ENCODE measurements around the gene GZMB.

GZMB gene

DNA sequence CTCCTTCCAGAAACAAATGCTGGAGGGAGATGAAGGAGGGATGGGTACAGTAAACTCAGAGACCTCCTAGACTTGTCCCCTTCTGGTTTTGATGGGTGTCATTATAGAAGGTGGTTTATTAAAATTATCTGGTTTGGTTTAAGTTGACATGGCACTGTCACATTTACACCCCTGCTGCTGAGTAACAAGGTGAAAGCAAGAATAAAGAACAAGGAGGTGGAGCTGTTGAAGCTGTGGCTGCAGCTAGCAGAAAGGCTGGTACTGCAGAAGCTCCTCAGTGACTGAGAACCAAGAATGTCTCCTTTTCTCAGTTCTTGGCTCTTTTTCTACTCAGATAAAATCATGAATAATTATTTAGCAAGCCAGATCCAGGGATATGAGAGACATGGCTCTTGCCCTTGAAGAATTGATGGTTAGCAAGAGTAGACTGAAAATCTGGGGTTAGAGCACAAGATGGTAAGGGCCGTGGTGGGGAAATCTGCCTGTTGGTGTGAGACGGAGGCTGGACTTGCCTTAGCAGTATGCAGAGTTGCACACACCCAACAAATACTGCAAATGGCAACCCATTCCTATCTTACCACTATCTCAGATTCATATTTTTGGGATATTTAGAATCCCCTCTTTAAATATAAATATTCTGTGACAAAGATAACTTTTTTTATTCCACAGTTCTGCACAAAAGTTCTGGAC lies 24.2 kb downstream of the GZMB start, which contains the start of gene GZMH:
Gene GZMH (minus strand): TSS at position 31 of the 690 bp plus-strand sequence. CDS start 72 bp downstream, outside the sequence.
- Histone ChIP-seq H3K79me2 (ENCODE audit: control insufficient read depth, insufficient read depth, low read length, poor library complexity) (no peaks in the 10 kb centered on the region), H4K91ac (ENCODE audit: low read depth, low read length) (no peak within 1 kb of the TSS), H3K4ac (ENCODE audit: low read depth, low read length) (no peak within 1 kb of the TSS), H3K4me2 (ENCODE audit: low read length) (no peak within 1 kb of the TSS), H3K14ac (ENCODE audit: low read length) (no peak within 1 kb of the TSS), H3K27me3 (ENCODE audit: insufficient read depth, low read length) (no peaks in the 10 kb centered on the region), H2BK12ac (ENCODE audit: low read length) (no peak within 1 kb of the TSS), H3K9me3 (ENCODE audit: insufficient read depth, low read depth, low read length) (peaks cover 43% of the 10 kb centered on the region), H3K4me1 (ENCODE audit: control insufficient read depth in 1 of 2, insufficient read depth in 2 of 2, low read length in 2 of 2) (no peaks in the 10 kb centered on the region), H3K36me3 (ENCODE audit: control insufficient read depth in 1 of 2, insufficient read depth in 2 of 2, low read length in 2 of 2) (no peaks in the 10 kb centered on the region), H3K79me1 (ENCODE audit: low read length) (no peaks in the 10 kb centered on the region), H2BK5ac (ENCODE audit: low read depth, low read length, poor library complexity) (no peak within 1 kb of the TSS), H3K27ac (ENCODE audit: low read depth, low read length) (no peak within 1 kb of the TSS), H3K23ac (ENCODE audit: low read length) (no peak within 1 kb of the TSS), H3K4me3 (ENCODE audit: low read depth, low read length) (no peak within 1 kb of the TSS), H3K9ac (ENCODE audit: low read length) (no peak within 1 kb of the TSS), H4K8ac (ENCODE audit: low read depth, low read length) (no peak within 1 kb of the TSS), H2AK5ac (ENCODE audit: low read length) (no peak within 1 kb of the TSS), H4K12ac (ENCODE audit: low read depth, low read length) (no peak within 1 kb of the TSS), H2AFZ (ENCODE audit: insufficient read depth, low read length, poor library complexity) (no peak within 1 kb of the TSS), H3K18ac (ENCODE audit: low read length) (no peak within 1 kb of the TSS), H2BK120ac (ENCODE audit: insufficient read depth, low read length, poor library complexity) (no peak within 1 kb of the TSS)
- DNase-seq, result no peak
- no CpG with 5 or more reads among the region's 2 CpGs for WGBS (ENCODE audit: extremely low coverage, insufficient coverage, insufficient read length)

- no peak overlapping the region for H3K27ac ChIP-seq (ENCODE audit: low read depth, low read length)
- H3K23ac ChIP-seq (ENCODE audit: low read length), result no peak overlapping the region
- H3K79me1 ChIP-seq (ENCODE audit: low read length), result no peaks in the 10 kb centered on the region
- no CpG with 5 or more reads among the region's 8 CpGs for WGBS (ENCODE audit: extremely low coverage, insufficient coverage, insufficient read length)
- no peak overlapping the region for H3K4me3 ChIP-seq (ENCODE audit: low read depth, low read length)
- no peak overlapping the region for H2BK120ac ChIP-seq (ENCODE audit: insufficient read depth, low read length, poor library complexity)
- no peak overlapping the region for H4K12ac ChIP-seq (ENCODE audit: low read depth, low read length)
- H2AFZ ChIP-seq (ENCODE audit: insufficient read depth, low read length, poor library complexity), result no peak overlapping the region
- DNase-seq, result no peak
- H4K91ac ChIP-seq (ENCODE audit: low read depth, low read length), result no peak overlapping the region
- no peak overlapping the region for H2BK12ac ChIP-seq (ENCODE audit: low read length)
- no peak overlapping the region for H3K14ac ChIP-seq (ENCODE audit: low read length)
- no peak overlapping the region for H3K4ac ChIP-seq (ENCODE audit: low read depth, low read length)
- H3K4me1 ChIP-seq (ENCODE audit: control insufficient read depth in 1 of 2, insufficient read depth in 2 of 2, low read length in 2 of 2), result no peaks in the 10 kb centered on the region
- no peak overlapping the region for H2BK5ac ChIP-seq (ENCODE audit: low read depth, low read length, poor library complexity)
- H3K36me3 ChIP-seq (ENCODE audit: control insufficient read depth in 1 of 2, insufficient read depth in 2 of 2, low read length in 2 of 2), result no peaks in the 10 kb centered on the region
- no peaks in the 10 kb centered on the region for H3K79me2 ChIP-seq (ENCODE audit: control insufficient read depth, insufficient read depth, low read length, poor library complexity)
- no peak overlapping the region for H3K18ac ChIP-seq (ENCODE audit: low read length)
- peaks cover 37% of the 10 kb centered on the region for H3K9me3 ChIP-seq (ENCODE audit: insufficient read depth, low read depth, low read length)
- no peaks in the 10 kb centered on the region for H3K27me3 ChIP-seq (ENCODE audit: insufficient read depth, low read length)
- no peak overlapping the region for H3K9ac ChIP-seq (ENCODE audit: low read length)
- no peak overlapping the region for H4K8ac ChIP-seq (ENCODE audit: low read depth, low read length)
- H3K4me2 ChIP-seq (ENCODE audit: low read length), result no peak overlapping the region
- no peak overlapping the region for H2AK5ac ChIP-seq (ENCODE audit: low read length)
These were observed 26.1 kb downstream of the GZMB start for GRCh38 chr14:24607635-24608514.

DNA sequence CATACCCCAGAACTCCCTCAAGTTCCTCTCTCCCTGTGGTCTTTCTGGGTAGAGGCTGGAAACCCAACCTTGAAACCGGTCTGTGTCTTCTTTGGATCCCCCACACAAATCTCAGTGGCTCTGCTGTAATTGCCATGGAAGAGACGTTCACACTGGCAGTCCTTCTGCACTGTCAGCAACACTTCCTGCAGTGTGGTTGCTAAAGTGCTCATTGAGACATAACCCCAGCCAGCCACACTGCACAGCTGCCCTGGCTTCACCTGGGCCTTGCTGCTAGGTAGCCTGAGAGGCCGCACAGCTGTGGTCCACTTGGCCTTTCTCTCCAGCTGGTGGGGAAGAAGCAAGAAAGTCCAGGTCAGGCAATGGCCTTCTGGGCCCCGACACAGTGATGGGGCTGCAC lies 26.9 kb downstream of the GZMB start:
- H2BK12ac ChIP-seq (ENCODE audit: low read length), result no peak overlapping the region
- H4K91ac ChIP-seq (ENCODE audit: low read depth, low read length), result no peak overlapping the region
- no peaks in the 10 kb centered on the region for H3K27me3 ChIP-seq (ENCODE audit: insufficient read depth, low read length)
- H3K79me2 ChIP-seq (ENCODE audit: control insufficient read depth, insufficient read depth, low read length, poor library complexity), result no peaks in the 10 kb centered on the region
- peaks cover 31% of the 10 kb centered on the region for H3K9me3 ChIP-seq (ENCODE audit: insufficient read depth, low read depth, low read length)
- DNase-seq, result no peak
- no peak overlapping the region for H2BK120ac ChIP-seq (ENCODE audit: insufficient read depth, low read length, poor library complexity)
- no peak overlapping the region for H2AFZ ChIP-seq (ENCODE audit: insufficient read depth, low read length, poor library complexity)
- no peak overlapping the region for H3K14ac ChIP-seq (ENCODE audit: low read length)
- H3K79me1 ChIP-seq (ENCODE audit: low read length), result no peaks in the 10 kb centered on the region
- H3K23ac ChIP-seq (ENCODE audit: low read length), result no peak overlapping the region
- no peak overlapping the region for H3K4ac ChIP-seq (ENCODE audit: low read depth, low read length)
- no peak overlapping the region for H3K4me2 ChIP-seq (ENCODE audit: low read length)
- H3K36me3 ChIP-seq (ENCODE audit: control insufficient read depth in 1 of 2, insufficient read depth in 2 of 2, low read length in 2 of 2), result no peaks in the 10 kb centered on the region
- H2AK5ac ChIP-seq (ENCODE audit: low read length), result no peak overlapping the region
- no CpG with 5 or more reads among the region's 4 CpGs for WGBS (ENCODE audit: extremely low coverage, insufficient coverage, insufficient read length)
- no peaks in the 10 kb centered on the region for H3K4me1 ChIP-seq (ENCODE audit: control insufficient read depth in 1 of 2, insufficient read depth in 2 of 2, low read length in 2 of 2)
- H4K8ac ChIP-seq (ENCODE audit: low read depth, low read length), result no peak overlapping the region
- H3K27ac ChIP-seq (ENCODE audit: low read depth, low read length), result no peak overlapping the region
- H3K9ac ChIP-seq (ENCODE audit: low read length), result no peak overlapping the region
- no peak overlapping the region for H3K4me3 ChIP-seq (ENCODE audit: low read depth, low read length)
- H4K12ac ChIP-seq (ENCODE audit: low read depth, low read length), result no peak overlapping the region
- no peak overlapping the region for H3K18ac ChIP-seq (ENCODE audit: low read length)
- H2BK5ac ChIP-seq (ENCODE audit: low read depth, low read length, poor library complexity), result no peak overlapping the region

DNA sequence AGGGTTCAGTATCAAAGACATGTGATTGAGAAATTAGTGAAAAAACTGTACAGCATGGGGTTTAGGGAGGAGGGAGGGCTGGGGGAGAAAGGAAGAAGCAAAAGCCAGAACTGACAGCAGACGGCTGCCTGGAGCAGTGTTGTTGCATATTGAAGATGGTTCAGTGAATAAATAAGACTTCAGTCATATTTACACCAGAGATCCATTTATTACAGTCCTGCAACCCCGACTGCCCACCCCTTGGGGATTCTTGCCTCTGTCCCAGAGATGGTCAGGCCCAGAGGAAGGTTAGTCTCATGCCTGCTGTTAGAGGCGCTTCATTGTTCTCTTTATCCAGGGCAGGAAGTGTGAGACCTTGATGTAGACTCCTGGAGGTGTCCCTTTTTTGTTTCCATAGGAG lies 27.7 kb downstream of the GZMB start:
- Histone ChIP-seq H3K4me3 (ENCODE audit: low read depth, low read length) (no peak overlapping the region), H3K4ac (ENCODE audit: low read depth, low read length) (no peak overlapping the region), H3K9ac (ENCODE audit: low read length) (no peak overlapping the region), H3K4me1 (ENCODE audit: control insufficient read depth in 1 of 2, insufficient read depth in 2 of 2, low read length in 2 of 2) (no peaks in the 10 kb centered on the region), H3K79me2 (ENCODE audit: control insufficient read depth, insufficient read depth, low read length, poor library complexity) (no peaks in the 10 kb centered on the region), H4K8ac (ENCODE audit: low read depth, low read length) (no peak overlapping the region), H3K9me3 (ENCODE audit: insufficient read depth, low read depth, low read length) (peaks cover 31% of the 10 kb centered on the region), H3K4me2 (ENCODE audit: low read length) (no peak overlapping the region), H3K27me3 (ENCODE audit: insufficient read depth, low read length) (no peaks in the 10 kb centered on the region), H4K91ac (ENCODE audit: low read depth, low read length) (no peak overlapping the region), H2BK12ac (ENCODE audit: low read length) (no peak overlapping the region), H3K27ac (ENCODE audit: low read depth, low read length) (no peak overlapping the region), H3K18ac (ENCODE audit: low read length) (no peak overlapping the region), H4K12ac (ENCODE audit: low read depth, low read length) (no peak overlapping the region), H3K23ac (ENCODE audit: low read length) (no peak overlapping the region), H3K14ac (ENCODE audit: low read length) (no peak overlapping the region), H3K79me1 (ENCODE audit: low read length) (no peaks in the 10 kb centered on the region), H3K36me3 (ENCODE audit: control insufficient read depth in 1 of 2, insufficient read depth in 2 of 2, low read length in 2 of 2) (no peaks in the 10 kb centered on the region), H2AK5ac (ENCODE audit: low read length) (no peak overlapping the region), H2AFZ (ENCODE audit: insufficient read depth, low read length, poor library complexity) (no peak overlapping the region), H2BK5ac (ENCODE audit: low read depth, low read length, poor library complexity) (no peak overlapping the region), H2BK120ac (ENCODE audit: insufficient read depth, low read length, poor library complexity) (no peak overlapping the region)
- WGBS (ENCODE audit: extremely low coverage, insufficient coverage, insufficient read length), result no CpG with 5 or more reads among the region's 3 CpGs
- no peak for DNase-seq
